CD4-positive, CD25-positive, alpha-beta regulatory T cell (primary cell): ENCODE data around the gene OGFOD3. TPM values are rescaled to one million over a fixed set of nuclear protein-coding genes. Genes with fewer than 3 reads are reported as not detected.
A peak's percentile ranks its signal among the peaks of the same experiment; 100 is the strongest.

Experiments used
- ATAC-seq, 2 donors: fragments of 150-1000 bp; cut with Tn5 transposase; one replicate each; pipeline ENCODE4 v1.10.0; 2021; ENCODE audit warnings: low read depth in 2 of 2, moderate number of reproducible peaks in 2 of 2, moderate library complexity in 1 of 2
- DNase-seq, 3 donors: peaks; one replicate each; pipeline versions ENCODE4 v3.0.0 to v3.0.0-alpha.2; 2012 to 2022; ENCODE audit warnings: mixed read lengths in 1 of 3
- H3K27ac ChIP-seq: one replicate; pipeline ENCODE4 v1.7.0; 2013; ENCODE audit warnings: mild to moderate bottlenecking, low read length; ENCODE audit not compliant: insufficient read depth, poor library complexity, severe bottlenecking
- H3K27me3 ChIP-seq: one replicate; pipeline ENCODE4 v1.7.0; 2013; ENCODE audit warnings: low read length; ENCODE audit not compliant: control insufficient read depth, insufficient read depth
- H3K36me3 ChIP-seq: one replicate; pipeline ENCODE4 v1.7.0; 2013; ENCODE audit warnings: mild to moderate bottlenecking, low read length, moderate library complexity; ENCODE audit not compliant: control insufficient read depth, insufficient read depth
- H3K4me1 ChIP-seq: 2 replicates; pipeline ENCODE4 v1.7.0; 2013; ENCODE audit warnings: mild to moderate bottlenecking, low read length; ENCODE audit not compliant: insufficient read depth, control insufficient read depth, poor library complexity, severe bottlenecking
- H3K4me3 ChIP-seq: one replicate; pipeline ENCODE4 v1.7.0; 2013; ENCODE audit warnings: low read depth, mild to moderate bottlenecking, low read length, moderate library complexity
- H3K9me3 ChIP-seq, 2 experiments: 1 replicate in 1 of 2; 2 replicates in 1 of 2; pipeline ENCODE4 v1.7.0; 2013; ENCODE audit warnings: low read length in 2 of 2, mild to moderate bottlenecking in 1 of 2, moderate library complexity in 1 of 2; ENCODE audit not compliant: control insufficient read depth in 2 of 2
- H3K27ac Mint-ChIP-seq, 3 donors: one replicate each; pipeline ENCODE4 v1.8.0; 2020 to 2022; ENCODE audit warnings: mild to moderate bottlenecking in 3 of 3, mixed read lengths in 3 of 3, moderate library complexity in 2 of 3
- H3K27me3 Mint-ChIP-seq: one replicate; pipeline ENCODE4 v1.8.0; 2022; ENCODE audit warnings: mild to moderate bottlenecking, mixed read lengths
- H3K36me3 Mint-ChIP-seq: one replicate; pipeline ENCODE4 v1.8.0; 2020; ENCODE audit warnings: mixed read lengths
- H3K4me1 Mint-ChIP-seq, 4 donors: one replicate each; pipeline ENCODE4 v1.8.0; 2020 to 2022; ENCODE audit warnings: mixed read lengths in 4 of 4, mild to moderate bottlenecking in 1 of 4
- H3K4me3 Mint-ChIP-seq, 4 donors: one replicate each; pipeline ENCODE4 v1.8.0; 2020 to 2022; ENCODE audit warnings: mild to moderate bottlenecking in 4 of 4, mixed read lengths in 4 of 4, moderate library complexity in 3 of 4
- H3K9me3 Mint-ChIP-seq, 7 donors: one replicate each; pipeline ENCODE4 v1.8.0; 2020 to 2022; ENCODE audit warnings: mixed read lengths in 7 of 7, mild to moderate bottlenecking in 3 of 7, moderate library complexity in 2 of 7
- polyA plus RNA-seq, 4 donors: library from polyadenylated mRNA; unstranded; fragments of 300-500 nt; fragmentation: Illumina TruSeq; gene quantifications; one replicate each; pipeline ENCODE4 v1.2.3, GENCODE V29; 2021
- total RNA-seq: library from RNA; stranded (reverse); gene quantifications from one replicate; pipeline ENCODE4 v1.2.3, GENCODE V29; 2022

Gene OGFOD3
- total and polyA plus RNA-seq, 5 donors from 2014 or later = 13.9 to 32.9 (median 22.0) TPM

DNA sequence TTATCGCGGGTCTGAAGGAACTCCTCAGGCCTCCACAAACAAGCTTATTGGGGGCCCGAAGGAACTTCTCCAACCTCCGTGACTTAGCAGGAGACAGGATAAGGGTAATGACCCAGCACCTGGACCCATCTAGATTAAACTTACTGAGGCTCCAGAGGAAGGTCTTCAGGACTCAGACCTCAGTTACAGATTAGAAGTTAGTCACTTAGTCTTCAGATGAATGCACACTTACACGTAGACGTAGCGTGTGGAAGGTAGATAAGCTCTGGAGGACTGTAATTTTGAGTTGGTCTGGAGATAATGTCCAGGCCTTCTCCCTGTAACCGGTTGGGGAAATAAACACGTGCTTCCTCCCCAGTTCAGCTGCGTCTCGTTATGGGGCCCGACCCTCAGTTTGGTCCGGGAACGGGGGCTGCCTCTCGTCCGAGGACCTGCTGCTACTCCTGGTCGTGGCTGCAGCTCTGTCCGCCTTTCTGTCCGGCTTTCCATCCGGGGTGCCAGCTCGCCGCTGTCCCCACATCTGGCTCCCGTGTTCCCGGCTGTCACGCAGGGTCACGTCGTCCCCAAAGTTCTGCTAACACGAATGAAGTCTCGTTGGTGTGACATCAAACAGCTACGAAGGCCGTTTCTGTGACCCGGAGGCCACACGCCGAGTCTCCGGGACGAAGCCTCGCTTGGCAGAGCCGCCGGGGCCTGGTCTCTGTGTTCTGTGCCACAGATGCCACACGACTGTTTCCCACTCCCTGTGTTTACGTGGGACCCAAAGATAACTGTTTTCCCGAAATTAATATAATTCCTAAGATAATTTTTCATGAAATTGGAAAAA, 73.0 kb downstream of the OGFOD3 start:
- no peak overlapping the region for H3K27ac ChIP-seq

DNA sequence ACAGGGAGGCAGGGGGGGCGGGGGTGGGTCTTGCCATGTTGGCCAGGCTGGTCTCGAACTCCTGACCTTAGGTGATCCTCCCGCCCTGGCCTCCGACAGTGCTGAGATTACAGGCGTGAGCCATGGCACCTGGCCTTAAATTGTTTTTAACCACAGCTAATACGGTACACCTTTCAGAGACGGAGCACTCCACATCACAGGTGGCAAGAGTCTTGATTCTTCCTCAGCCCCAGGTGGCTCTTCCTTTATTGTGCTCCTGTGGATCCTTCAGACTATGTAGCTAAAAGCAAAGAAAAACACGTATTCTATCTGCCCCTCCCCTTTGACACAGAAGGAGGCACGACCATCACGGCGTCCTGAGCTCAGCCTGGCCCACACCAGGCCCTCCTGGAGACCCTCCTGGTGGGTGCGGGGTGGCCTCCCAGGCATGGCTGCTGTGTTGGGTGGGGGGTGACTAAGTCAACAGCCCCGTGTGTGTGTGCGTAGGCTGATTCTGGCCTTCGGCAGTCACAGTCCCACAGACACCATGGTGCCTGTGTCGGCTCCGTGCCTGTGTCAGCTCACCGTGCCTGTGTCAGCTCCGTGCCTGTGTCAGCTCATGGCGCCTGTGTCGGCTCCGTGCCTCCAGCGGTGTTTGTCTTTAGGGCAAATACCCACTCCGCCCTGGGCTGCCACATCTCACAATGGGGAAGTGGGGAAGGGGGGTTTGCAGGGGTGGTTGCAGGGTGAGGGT, 74.0 kb downstream of the OGFOD3 start:
- H3K4me3 Mint-ChIP-seq = no peak overlapping the region
- ATAC-seq (no peak), DNase-seq (no peak)
- no peaks in the 10 kb centered on the region for H3K36me3 Mint-ChIP-seq
- Histone ChIP-seq H3K9me3 (no peaks in the 10 kb centered on the region), H3K27me3 (no peaks in the 10 kb centered on the region), H3K27ac (no peak overlapping the region), H3K4me1 (peaks cover 6% of the 10 kb centered on the region), H3K4me3 (no peak overlapping the region), H3K36me3 (no peaks in the 10 kb centered on the region)
- no peak overlapping the region for H3K27ac Mint-ChIP-seq
- H3K4me1 Mint-ChIP-seq = peaks cover 0 to 8% (median 5%) of the 10 kb centered on the region in 4 donors
- H3K9me3 Mint-ChIP-seq = no peaks in the 10 kb centered on the region
- peaks cover 16% of the 10 kb centered on the region for H3K27me3 Mint-ChIP-seq

More for the DNA sequence above, 73.0 kb downstream of the OGFOD3 start:
- DNase-seq (no peak), ATAC-seq (no peak)
- H3K4me1 ChIP-seq = peaks cover 6% of the 10 kb centered on the region
- Mint-ChIP-seq H3K27me3 (peaks cover 18% of the 10 kb centered on the region), H3K9me3 (no peaks in the 10 kb centered on the region), H3K4me3 (no peak overlapping the region), H3K4me1 (peaks cover 0 to 8% (median 5%) of the 10 kb centered on the region in 4 donors), H3K27ac (no peak overlapping the region), H3K36me3 (no peaks in the 10 kb centered on the region)
- H3K9me3 ChIP-seq = no peaks in the 10 kb centered on the region
- no peaks in the 10 kb centered on the region for H3K36me3 ChIP-seq
- H3K27me3 ChIP-seq = no peaks in the 10 kb centered on the region
- H3K4me3 ChIP-seq = no peak overlapping the region

DNA sequence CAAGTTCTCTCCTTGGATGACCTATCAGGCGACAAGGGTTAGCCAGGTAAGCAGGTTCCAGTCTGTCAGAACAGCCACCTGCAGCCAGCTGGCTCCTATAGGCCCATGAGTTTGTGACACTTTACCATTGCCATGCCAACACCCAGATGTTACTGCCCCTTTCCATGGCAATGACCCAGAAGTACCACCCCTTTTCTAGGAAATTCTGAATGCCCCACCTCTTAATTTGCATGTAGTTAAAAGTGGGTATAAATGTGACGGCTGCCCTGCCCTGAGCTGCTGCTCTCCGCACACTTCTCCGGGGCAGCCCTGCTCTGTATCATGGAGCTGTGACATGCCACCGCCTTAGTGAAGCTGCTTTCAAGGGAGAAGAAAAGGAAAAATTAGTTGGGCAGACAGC, 74.8 kb downstream of the OGFOD3 start:
- Histone ChIP-seq H3K27ac (no peak overlapping the region), H3K27me3 (no peaks in the 10 kb centered on the region), H3K36me3 (no peaks in the 10 kb centered on the region), H3K4me3 (no peak overlapping the region), H3K9me3 (no peaks in the 10 kb centered on the region), H3K4me1 (peaks cover 6% of the 10 kb centered on the region)
- Mint-ChIP-seq H3K27ac (peak overlapping the region in 2 of 3 donors; percentile 35 to 62), H3K27me3 (peaks cover 13% of the 10 kb centered on the region), H3K4me3 (no peak overlapping the region), H3K9me3 (no peaks in the 10 kb centered on the region), H3K4me1 (peaks cover 0 to 14% (median 5%) of the 10 kb centered on the region in 4 donors), H3K36me3 (no peaks in the 10 kb centered on the region)
- ATAC-seq (no peak), DNase-seq (no peak)

DNA sequence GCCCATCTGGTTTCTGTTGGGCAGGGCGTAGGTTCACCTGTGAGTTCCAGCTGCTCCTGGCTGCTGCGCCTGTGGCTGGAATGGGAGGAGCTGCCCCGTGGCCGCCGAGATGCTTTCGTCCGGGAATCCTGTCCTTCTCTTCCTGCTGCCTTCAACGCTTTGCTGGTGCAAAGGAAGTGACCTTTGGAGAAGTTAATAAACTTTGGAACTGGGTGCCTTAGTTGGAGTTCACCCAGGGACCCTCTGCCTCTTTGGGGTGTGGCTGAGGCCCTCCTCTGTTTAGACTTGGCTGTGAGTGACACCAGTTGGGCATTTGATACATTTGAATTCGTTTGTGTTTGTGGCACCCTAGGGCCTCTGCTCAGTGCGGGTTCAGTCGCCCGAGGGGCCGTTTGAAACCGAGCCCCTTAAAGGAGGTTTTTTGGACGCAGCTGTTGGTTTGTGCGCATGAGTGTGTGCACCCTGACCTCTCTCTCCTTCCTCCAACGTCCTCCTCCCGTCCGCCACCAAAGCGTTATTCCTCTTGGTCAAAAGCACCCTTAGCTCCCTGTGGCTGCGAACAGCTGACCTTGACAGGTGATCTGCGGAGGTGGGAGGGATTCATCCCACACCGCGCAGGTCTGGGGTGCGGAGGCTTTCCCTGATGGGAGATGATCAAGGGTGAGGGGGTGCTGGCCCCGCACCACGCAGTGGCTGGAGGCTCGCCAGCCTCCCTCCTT, 75.9 kb downstream of the OGFOD3 start:
- H3K27ac Mint-ChIP-seq = no peak overlapping the region
- Histone ChIP-seq H3K36me3 (no peaks in the 10 kb centered on the region), H3K4me3 (no peak overlapping the region), H3K9me3 (no peaks in the 10 kb centered on the region), H3K4me1 (peaks cover 6% of the 10 kb centered on the region), H3K27me3 (no peaks in the 10 kb centered on the region), H3K27ac (no peak overlapping the region)
- no peak overlapping the region for H3K4me3 Mint-ChIP-seq
- peaks cover 19% of the 10 kb centered on the region for H3K27me3 Mint-ChIP-seq
- DNase-seq = no peak
- ATAC-seq = no peak
- no peaks in the 10 kb centered on the region for H3K36me3 Mint-ChIP-seq
- H3K4me1 Mint-ChIP-seq = peaks cover 0 to 16% (median 5%) of the 10 kb centered on the region in 4 donors
- H3K9me3 Mint-ChIP-seq = no peaks in the 10 kb centered on the region

DNA sequence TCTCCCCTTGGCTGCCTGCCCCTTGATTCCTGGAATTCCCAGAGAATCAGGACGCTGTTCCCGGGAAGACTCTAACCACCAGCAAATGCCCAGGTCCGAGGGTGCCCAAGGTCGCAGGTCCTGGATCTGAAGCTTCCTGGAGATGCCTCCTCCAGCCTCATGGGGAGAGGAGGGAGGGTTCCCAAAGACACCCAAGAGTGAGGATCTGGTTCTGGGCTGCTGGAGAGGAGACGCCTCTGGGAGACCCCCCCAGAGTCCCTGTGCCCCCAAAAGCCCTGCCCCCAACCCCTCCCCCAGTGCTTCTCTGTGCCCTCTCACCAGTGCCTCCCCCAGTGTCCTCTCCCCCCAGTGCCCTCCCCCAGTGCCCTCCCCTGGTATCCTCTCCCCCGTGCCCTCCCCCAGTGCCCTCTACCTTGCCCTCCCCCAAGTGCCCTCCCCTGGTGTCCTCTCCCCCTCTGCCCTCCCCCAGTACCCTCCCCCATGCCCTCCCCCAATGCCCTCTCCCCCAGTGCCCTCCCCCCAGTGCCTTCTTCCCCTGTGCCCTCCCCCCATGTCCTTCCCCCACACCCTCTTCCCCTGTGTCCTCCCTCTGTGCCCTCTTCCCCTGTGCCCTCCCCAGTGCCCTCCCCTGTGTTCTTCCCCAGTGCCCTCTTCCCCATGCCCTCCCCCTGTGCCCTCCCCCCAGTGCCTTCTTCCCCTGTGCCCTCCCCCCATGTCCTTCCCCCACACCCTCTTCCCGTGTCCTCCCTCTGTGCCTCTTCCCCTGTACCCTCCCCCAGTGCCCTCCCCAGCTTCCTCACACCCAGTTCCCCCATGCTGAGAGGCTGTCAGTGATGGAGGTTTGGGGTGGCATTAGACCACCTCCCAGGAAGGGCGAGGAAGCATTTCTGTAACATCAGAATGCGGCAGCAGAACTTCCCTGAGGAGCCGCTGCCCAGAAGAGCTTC, 78.5 kb downstream of the OGFOD3 start:
- peak overlapping the region in 1 of 4 donors; percentile 24 for H3K4me3 Mint-ChIP-seq
- no peak overlapping the region for H3K27ac ChIP-seq
- H3K27me3 Mint-ChIP-seq = peaks cover 31% of the 10 kb centered on the region
- ATAC-seq = no peak
- H3K4me3 ChIP-seq = no peak overlapping the region
- H3K27me3 ChIP-seq = no peaks in the 10 kb centered on the region
- H3K27ac Mint-ChIP-seq = no peak overlapping the region
- no peaks in the 10 kb centered on the region for H3K36me3 Mint-ChIP-seq
- DNase-seq = no peak
- no peaks in the 10 kb centered on the region for H3K9me3 Mint-ChIP-seq
- H3K4me1 ChIP-seq = peaks cover 5% of the 10 kb centered on the region
- H3K4me1 Mint-ChIP-seq = peaks cover 0 to 17% (median 8%) of the 10 kb centered on the region in 4 donors
- no peaks in the 10 kb centered on the region for H3K9me3 ChIP-seq
- no peaks in the 10 kb centered on the region for H3K36me3 ChIP-seq

Other genes starting within 250 kb of the OGFOD3 start
- 76.6 TPM for gene CCDC57, start 205.7 kb downstream of the OGFOD3 start, total RNA-seq
- gene CCDC57, start 205.7 kb downstream of the OGFOD3 start, polyA plus RNA-seq = 10 to 100 TPM; 27.7 to 38.9 (median 33.7) TPM
- 52.5 TPM for gene SLC16A3, start 189.5 kb downstream of the OGFOD3 start, total RNA-seq
- gene SLC16A3, start 189.5 kb downstream of the OGFOD3 start, polyA plus RNA-seq = 1 to 10 TPM; 1.5 to 3.3 (median 2.2) TPM
- gene CSNK1D, start 144.9 kb downstream of the OGFOD3 start, total RNA-seq = 333 TPM
- gene CSNK1D, start 144.9 kb downstream of the OGFOD3 start, polyA plus RNA-seq = 10 to 100 TPM; 41.2 to 50.3 (median 48.6) TPM
- 140 TPM for gene CD7, start 101.0 kb downstream of the OGFOD3 start, total RNA-seq
- gene CD7, start 101.0 kb downstream of the OGFOD3 start, polyA plus RNA-seq = 10 to 100 TPM; 56.3 to 76.9 (median 68.3) TPM
- 0.52 TPM for gene SECTM1, start 84.8 kb downstream of the OGFOD3 start, total RNA-seq
- under 1 TPM; 0.38 to 0.91 (median 0.51) TPM for gene SECTM1, start 84.8 kb downstream of the OGFOD3 start, polyA plus RNA-seq
- gene TEX19, start 59.3 kb downstream of the OGFOD3 start, total RNA-seq = not detected
- gene TEX19, start 59.3 kb downstream of the OGFOD3 start, polyA plus RNA-seq = not detected
- not detected for gene UTS2R, start 46.8 kb downstream of the OGFOD3 start, total RNA-seq
- not detected for gene UTS2R, start 46.8 kb downstream of the OGFOD3 start, polyA plus RNA-seq
- 42.8 TPM for gene HEXD, start 239 bp downstream of the OGFOD3 start, total RNA-seq
- gene HEXD, start 239 bp downstream of the OGFOD3 start, polyA plus RNA-seq = 10 to 100 TPM in 3 of 4 donors, 1 to 10 TPM in 1; 9.7 to 13.0 (median 11.3) TPM
- 155 TPM for gene CYBC1, start 32.2 kb upstream of the OGFOD3 start, total RNA-seq
- 100 to 1,000 TPM; 174 to 230 (median 203) TPM for gene CYBC1, start 32.2 kb upstream of the OGFOD3 start, polyA plus RNA-seq
- gene NARF, start 40.2 kb upstream of the OGFOD3 start, total RNA-seq = 93.2 TPM
- 100 to 1,000 TPM in 3 of 4 donors, 10 to 100 TPM in 1; 97.0 to 141 (median 114) TPM for gene NARF, start 40.2 kb upstream of the OGFOD3 start, polyA plus RNA-seq
- gene FOXK2, start 101.1 kb upstream of the OGFOD3 start, total RNA-seq = 55.6 TPM
- gene FOXK2, start 101.1 kb upstream of the OGFOD3 start, polyA plus RNA-seq = 1 to 10 TPM; 2.2 to 4.9 (median 3.8) TPM
- 86.8 TPM for gene WDR45B, start 229.9 kb upstream of the OGFOD3 start, total RNA-seq
- gene WDR45B, start 229.9 kb upstream of the OGFOD3 start, polyA plus RNA-seq = 10 to 100 TPM; 35.1 to 45.2 (median 38.0) TPM